ENCODE results near the gene PHC2. TPM values are rescaled to one million over a fixed set of nuclear protein-coding genes. Genes with fewer than 3 reads are reported as not detected.

Gene PHC2
- total RNA-seq, 1 experiment from 2014 or later = 9.4 TPM

DNA sequence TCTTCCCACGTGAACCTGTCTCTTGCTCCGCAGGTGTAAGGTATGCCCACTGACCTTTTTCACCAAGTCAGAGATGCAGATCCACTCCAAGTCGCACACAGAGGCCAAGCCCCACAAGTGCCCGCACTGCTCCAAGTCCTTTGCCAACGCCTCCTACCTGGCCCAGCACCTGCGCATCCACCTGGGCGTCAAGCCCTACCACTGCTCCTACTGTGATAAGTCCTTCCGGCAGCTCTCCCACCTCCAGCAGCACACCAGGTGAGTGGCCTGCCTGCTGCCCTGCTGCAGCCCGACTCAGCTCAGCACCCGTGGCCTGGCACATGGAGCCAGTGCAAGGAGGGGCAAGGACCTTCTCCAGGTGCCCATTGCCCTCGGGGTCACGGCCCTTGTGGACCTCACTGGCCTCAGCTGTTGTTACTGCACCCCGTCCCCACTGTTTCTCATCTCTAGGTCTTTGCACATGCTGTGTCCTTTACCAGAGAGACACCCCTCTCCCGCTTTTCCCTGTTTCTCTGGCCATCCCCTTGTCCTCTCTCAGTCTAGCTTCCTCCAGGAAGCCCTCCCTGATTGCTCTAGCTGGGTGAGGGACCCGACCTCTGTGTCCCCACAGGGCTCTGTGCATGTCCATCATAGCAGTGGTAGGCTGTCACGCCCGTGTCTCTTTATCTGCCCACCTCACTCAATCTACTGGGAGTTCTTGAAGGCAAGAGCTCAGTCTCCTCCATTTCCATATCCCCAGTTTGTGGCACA, 149.2 kb downstream of the PHC2 start:
- Histone ChIP-seq H3K4me1 (ENCODE audit: insufficient read depth, low read length) (no peaks in the 10 kb centered on the region), H3K18ac (ENCODE audit: insufficient read length, low read depth, low read length) (no peak overlapping the region), H3K9ac (ENCODE audit: extremely low read depth, insufficient read length, low read length) (no peak overlapping the region), H3K27me3 (ENCODE audit: insufficient read depth, low read length) (no peaks in the 10 kb centered on the region), H2BK12ac (ENCODE audit: insufficient read length, low read depth, low read length) (no peak overlapping the region), H4K8ac (replicated peaks; ENCODE audit: insufficient read length, low read depth, low read length) (no peak overlapping the region), H2BK120ac (ENCODE audit: low read depth, low read length, poor library complexity, severe bottlenecking) (no peak overlapping the region), H3K23me2 (ENCODE audit: insufficient read length, low read depth, low read length, poor library complexity, severe bottlenecking) (no peaks in the 10 kb centered on the region), H3K79me1 (ENCODE audit: insufficient read depth, low read depth, low read length, poor library complexity, severe bottlenecking) (no peaks in the 10 kb centered on the region), H4K20me1 (ENCODE audit: control insufficient read depth, insufficient read depth, insufficient read length) (no peaks in the 10 kb centered on the region), H3K4ac (ENCODE audit: low read depth, low read length) (no peak overlapping the region), H3K56ac (ENCODE audit: insufficient read length, low read depth, low read length) (no peak overlapping the region), H2BK15ac (ENCODE audit: low read depth, low read length) (no peak overlapping the region), H3K79me2 (ENCODE audit: insufficient read depth, low read length) (no peaks in the 10 kb centered on the region), H3K9me3 (ENCODE audit: control insufficient read depth, low read depth, low read length) (no peaks in the 10 kb centered on the region), H2AFZ (ENCODE audit: low read length) (no peak overlapping the region), H3K4me2 (ENCODE audit: insufficient read depth, insufficient read length, low read length) (no peak overlapping the region), H4K5ac (ENCODE audit: insufficient read length, low read depth, low read length) (no peak overlapping the region), H3K27ac (ENCODE audit: insufficient read length, low read depth, low read length) (no peak overlapping the region), H3K23ac (ENCODE audit: insufficient read length, low read depth, low read length) (no peak overlapping the region), H4K91ac (ENCODE audit: insufficient read length, low read depth, low read length) (no peak overlapping the region), H2BK5ac (ENCODE audit: insufficient read length, low read length) (no peak overlapping the region), H2AK5ac (ENCODE audit: insufficient read length, low read length) (no peak overlapping the region), H3K14ac (ENCODE audit: insufficient read depth, low read length) (no peak overlapping the region), H2BK20ac (ENCODE audit: low read depth, low read length, poor library complexity, severe bottlenecking) (no peak overlapping the region), H3T11ph (ENCODE audit: low read length) (no peak overlapping the region)
- Mint-ChIP-seq H3K9me3 (no peaks in the 10 kb centered on the region), H3K4me1 (peaks cover 0 to 2% of the 10 kb centered on the region in 2 experiments; a peak in 1 of 4 replicates), H3K4me3 (no peak overlapping the region), H3K27me3 (ENCODE audit: low read depth) (no peaks in the 10 kb centered on the region), H3K27ac (peak overlapping the region in 2 of 3 experiments; percentile 67 to 70; a peak in 3 of 7 replicates), H3K36me3 (ENCODE audit: insufficient read depth in 1 of 3, low read depth in 3 of 3) (peaks cover 13 to 53% (median 51%) of the 10 kb centered on the region in 3 experiments; a peak in 6 of 7 replicates)
- no CpG with 5 or more reads among the region's 17 CpGs for WGBS (ENCODE audit: extremely low coverage, insufficient read length, low lambda C conversion rate)
- TF ChIP-seq CTCF (conservative IDR thresholded peaks at IDR 0.05) = no peak
- DNase-seq = no peak

All from H9 (cell line).